Mesenchymal stem cell (in vitro differentiated cells and primary cell): Measurements from ENCODE around the gene UGP2.

Experiments
- DNase-seq: peaks from one replicate; pipeline ENCODE4 v3.0.0-alpha.2; 2013
- H2AFZ ChIP-seq: one replicate; pipeline ENCODE4 v1.6.1; 2013; ENCODE audit warnings: low read depth, mild to moderate bottlenecking, control low read depth, inconsistent platforms, low read length, moderate library complexity
- H2AK5ac ChIP-seq: 2 replicates; pipeline ENCODE4 v1.6.1; 2013; ENCODE audit warnings: low read length, moderate library complexity, mild to moderate bottlenecking, inconsistent platforms; ENCODE audit not compliant: severe bottlenecking
- H2BK120ac ChIP-seq: one replicate; pipeline ENCODE4 v1.6.1; 2013; ENCODE audit warnings: low read depth, mild to moderate bottlenecking, inconsistent platforms, low read length, moderate library complexity
- H2BK12ac ChIP-seq, 2 experiments: one replicate each; pipeline ENCODE4 v1.6.1; 2013; ENCODE audit warnings: inconsistent platforms in 2 of 2, low read length in 2 of 2, mild to moderate bottlenecking in 2 of 2, moderate library complexity in 2 of 2, control low read depth in 1 of 2
- H2BK15ac ChIP-seq: one replicate; pipeline ENCODE4 v1.6.1; 2013; ENCODE audit warnings: mild to moderate bottlenecking, low read depth, inconsistent platforms; ENCODE audit not compliant: poor library complexity, severe bottlenecking
- H2BK5ac ChIP-seq: 2 replicates; pipeline ENCODE4 v1.6.1; 2013; ENCODE audit warnings: low read depth, mild to moderate bottlenecking, low read length, control low read depth, inconsistent platforms; ENCODE audit not compliant: poor library complexity, severe bottlenecking
- H3K14ac ChIP-seq, 2 experiments: one replicate each; pipeline ENCODE4 v1.6.1; 2013; ENCODE audit warnings: inconsistent platforms in 2 of 2, low read length in 2 of 2, control low read depth in 1 of 2, mild to moderate bottlenecking in 1 of 2, moderate library complexity in 1 of 2
- H3K18ac ChIP-seq, 2 experiments: one replicate each; pipeline ENCODE4 v1.6.1; 2013; ENCODE audit warnings: inconsistent platforms in 2 of 2, low read length in 2 of 2, control low read depth in 1 of 2, low read depth in 1 of 2, mild to moderate bottlenecking in 1 of 2
- H3K23ac ChIP-seq, 2 experiments: one replicate each; pipeline ENCODE4 v1.6.1; 2013; ENCODE audit warnings: inconsistent platforms in 2 of 2, low read length in 2 of 2, mild to moderate bottlenecking in 2 of 2, moderate library complexity in 2 of 2, control low read depth in 1 of 2
- H3K27ac ChIP-seq: 2 replicates; pipeline ENCODE4 v1.5.1; 2013; ENCODE audit warnings: mild to moderate bottlenecking, moderate library complexity, low read length, control low read depth, inconsistent platforms; ENCODE audit not compliant: poor library complexity, severe bottlenecking
- H3K27me3 ChIP-seq, 2 experiments: 2 replicates each; pipeline versions ENCODE4 v1.6.1 to v1.7.0; 2013; ENCODE audit warnings: low read length in 2 of 2, mild to moderate bottlenecking in 2 of 2, moderate library complexity in 2 of 2, control low read depth in 1 of 2, inconsistent platforms in 1 of 2; ENCODE audit not compliant: control insufficient read depth in 1 of 2, insufficient read depth in 1 of 2
- H3K36me3 ChIP-seq, 2 experiments: 2 replicates each; pipeline versions ENCODE4 v1.6.1 to v1.7.0; 2013; ENCODE audit warnings: low read length in 2 of 2, control low read depth in 1 of 2, inconsistent platforms in 1 of 2, low read depth in 1 of 2, mild to moderate bottlenecking in 1 of 2; ENCODE audit not compliant: insufficient read depth in 2 of 2, control insufficient read depth in 1 of 2
- H3K4ac ChIP-seq, 2 experiments: one replicate each; pipeline ENCODE4 v1.6.1; 2013; ENCODE audit warnings: inconsistent platforms in 2 of 2, low read length in 2 of 2, mild to moderate bottlenecking in 2 of 2, moderate library complexity in 2 of 2, control low read depth in 1 of 2, low read depth in 1 of 2
- H3K4me1 ChIP-seq: 2 replicates; pipeline ENCODE4 v1.6.1; 2013; ENCODE audit warnings: low read depth, low read length, control low read depth; ENCODE audit not compliant: control insufficient read depth, insufficient read depth
- H3K4me2 ChIP-seq: 2 replicates; pipeline ENCODE4 v1.6.1; 2013; ENCODE audit warnings: low read length, mild to moderate bottlenecking, inconsistent platforms; ENCODE audit not compliant: poor library complexity, severe bottlenecking
- H3K4me3 ChIP-seq, 2 experiments: 2 replicates each; pipeline versions ENCODE4 v1.5.1 to v1.7.0; 2013; ENCODE audit warnings: low read length in 2 of 2, mild to moderate bottlenecking in 2 of 2, control low read depth in 1 of 2, low read depth in 1 of 2; ENCODE audit not compliant: insufficient read depth in 1 of 2
- H3K79me1 ChIP-seq: replicated peaks from 2 replicates; pipeline ENCODE4 v1.6.1; 2013; ENCODE audit warnings: mild to moderate bottlenecking, control low read depth, low read length, inconsistent platforms; ENCODE audit not compliant: poor library complexity, severe bottlenecking
- H3K9ac ChIP-seq: 2 replicates; pipeline ENCODE4 v1.7.0; 2013; ENCODE audit warnings: mild to moderate bottlenecking, low read length, moderate library complexity
- H3K9me3 ChIP-seq: 2 replicates; pipeline ENCODE4 v1.7.0; 2013; ENCODE audit warnings: mild to moderate bottlenecking, low read length; ENCODE audit not compliant: control insufficient read depth
- H4K8ac ChIP-seq: one replicate; pipeline ENCODE4 v1.6.1; 2013; ENCODE audit warnings: inconsistent platforms, mild to moderate bottlenecking, low read length, moderate library complexity
- H4K91ac ChIP-seq: one replicate; pipeline ENCODE4 v1.6.1; 2013; ENCODE audit warnings: mild to moderate bottlenecking, low read length, inconsistent platforms
- WGBS: methylation state at CpG from one replicate; pipeline ENCODE4 v1.1.7; 2013; ENCODE audit warnings: mixed read lengths; 5-methylcytosine and 5-hydroxymethylcytosine counted together

Gene UGP2

DNA sequence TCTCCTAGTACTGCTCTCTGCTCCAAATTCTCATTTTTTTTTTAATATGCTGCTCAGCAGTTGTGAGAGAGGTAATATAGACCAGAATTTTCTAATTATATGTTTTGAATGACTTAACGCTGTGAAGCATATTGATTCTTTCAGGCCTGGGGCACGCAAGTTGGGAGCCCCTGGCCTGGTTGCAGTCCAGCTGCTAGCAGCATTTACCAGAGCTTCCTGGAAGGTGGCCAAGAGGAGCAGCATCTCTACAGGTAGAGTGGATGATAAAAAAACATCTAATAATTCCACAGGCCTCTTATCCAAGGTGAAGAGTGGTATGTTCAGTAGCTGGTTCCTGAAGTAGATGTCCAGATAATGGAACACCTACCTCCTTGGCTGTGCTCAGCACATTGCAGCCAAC is 7.3 kb upstream of the UGP2 start:
- no peak overlapping the region for H4K8ac ChIP-seq
- H2BK12ac ChIP-seq: no peak overlapping the region
- no peak overlapping the region for H3K9ac ChIP-seq
- no peak overlapping the region for H3K23ac ChIP-seq
- H2BK15ac ChIP-seq: no peak overlapping the region
- no peak overlapping the region for H3K4me3 ChIP-seq
- H3K9me3 ChIP-seq: no peaks in the 10 kb centered on the region
- H3K18ac ChIP-seq: no peak overlapping the region
- no peaks in the 10 kb centered on the region for H3K36me3 ChIP-seq
- no peak overlapping the region for H3K4ac ChIP-seq
- DNase-seq: no peak
- no peak overlapping the region for H2AK5ac ChIP-seq
- H2BK5ac ChIP-seq: no peak overlapping the region
- H3K4me1 ChIP-seq: no peaks in the 10 kb centered on the region
- H2AFZ ChIP-seq: no peak overlapping the region
- H3K4me2 ChIP-seq: no peak overlapping the region
- no peaks in the 10 kb centered on the region for H3K27me3 ChIP-seq
- H2BK120ac ChIP-seq: no peak overlapping the region
- no peak overlapping the region for H4K91ac ChIP-seq
- H3K27ac ChIP-seq: no peak overlapping the region
- no peak overlapping the region for H3K14ac ChIP-seq
- H3K79me1 ChIP-seq: no peaks in the 10 kb centered on the region
- 97% methylated on average over 2 of the region's 2 CpGs for WGBS

DNA sequence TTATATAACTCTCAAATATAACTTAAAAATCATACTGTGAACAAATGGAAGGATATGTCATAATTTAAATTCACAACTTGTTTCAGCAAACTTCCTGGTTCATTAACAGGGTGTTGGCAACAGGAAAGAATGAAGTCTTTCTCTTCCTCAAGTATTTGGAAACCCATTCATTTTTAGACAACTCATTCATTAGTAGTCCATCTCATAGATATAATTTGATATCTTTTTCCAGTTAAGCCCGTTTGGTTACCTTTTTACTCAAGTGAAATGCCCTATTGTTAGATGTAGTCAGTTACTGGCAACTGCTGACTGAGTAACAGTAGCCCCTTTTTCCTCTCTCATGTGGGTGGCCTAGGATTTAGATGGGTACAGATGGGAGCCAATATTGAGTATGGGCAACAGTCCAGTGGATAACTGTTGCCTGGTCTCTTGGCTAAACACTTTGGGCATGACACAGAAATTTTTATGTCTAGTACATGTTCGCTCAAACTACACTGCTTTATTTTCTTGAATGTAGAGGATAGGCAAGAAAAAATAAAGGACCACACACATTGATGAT is 4.6 kb upstream of the UGP2 start:
- Histone ChIP-seq H2AK5ac (no peak overlapping the region), H3K18ac (no peak overlapping the region), H2BK120ac (no peak overlapping the region), H3K4me2 (no peak overlapping the region), H3K36me3 (no peaks in the 10 kb centered on the region), H3K4ac (no peak overlapping the region), H3K79me1 (peaks cover 2% of the 10 kb centered on the region), H3K27ac (no peak overlapping the region), H2BK5ac (no peak overlapping the region), H3K9me3 (no peaks in the 10 kb centered on the region), H3K9ac (no peak overlapping the region), H2BK15ac (no peak overlapping the region), H4K8ac (no peak overlapping the region), H3K23ac (no peak overlapping the region), H3K4me1 (peaks cover 2% of the 10 kb centered on the region), H3K27me3 (no peaks in the 10 kb centered on the region), H3K4me3 (no peak overlapping the region), H3K14ac (no peak overlapping the region), H2AFZ (no peak overlapping the region), H4K91ac (no peak overlapping the region), H2BK12ac (no peak overlapping the region)
- WGBS: 91% methylated on average over 1 of the region's 2 CpGs
- DNase-seq: no peak

- H2BK120ac ChIP-seq: peak overlapping the region; percentile 55
- H2AK5ac ChIP-seq: no peak overlapping the region
- H3K14ac ChIP-seq: peak overlapping the region in 1 of 2 experiments; percentile 80
- peak overlapping the region; percentile 64 for H2BK15ac ChIP-seq
- peak overlapping the region; percentile 78 for H4K8ac ChIP-seq
- peak overlapping the region in 1 of 2 experiments; percentile 70 for H3K4ac ChIP-seq
- H2BK12ac ChIP-seq: peak overlapping the region in 1 of 2 experiments; percentile 45
- H3K79me1 ChIP-seq: peaks cover 2% of the 10 kb centered on the region
- H3K36me3 ChIP-seq: no peaks in the 10 kb centered on the region
- H2BK5ac ChIP-seq: no peak overlapping the region
- H2AFZ ChIP-seq: peak overlapping the region; percentile 58
- DNase-seq: peak; percentile 14
- peak overlapping the region; percentile 95 for H3K9ac ChIP-seq
- peak overlapping the region; percentile 86 for H3K4me2 ChIP-seq
- H3K23ac ChIP-seq: no peak overlapping the region
- peak overlapping the region; percentile 67 for H3K27ac ChIP-seq
- H3K4me1 ChIP-seq: peaks cover 2% of the 10 kb centered on the region
- H4K91ac ChIP-seq: no peak overlapping the region
- H3K27me3 ChIP-seq: no peaks in the 10 kb centered on the region
- H3K18ac ChIP-seq: peak overlapping the region; percentile 57 to 72
- WGBS: 4% methylated on average over 21 of the region's 24 CpGs
- H3K9me3 ChIP-seq: no peaks in the 10 kb centered on the region
- peak overlapping the region; percentile 55 to 90 for H3K4me3 ChIP-seq
These were observed 1.5 kb upstream of the UGP2 start for GRCh38 chr2:63840081-63840784.

- whole genome bisulfite sequencing: under 1% methylated on average over 34 of the region's 34 CpGs
- H3K9ac ChIP-seq: peak overlapping the region; percentile 95
- H3K36me3 ChIP-seq: no peaks in the 10 kb centered on the region
- H4K8ac ChIP-seq: peak overlapping the region; percentile 99
- H3K9me3 ChIP-seq: no peaks in the 10 kb centered on the region
- peak overlapping the region; percentile 98 for H2BK120ac ChIP-seq
- H2AFZ ChIP-seq: peak overlapping the region; percentile 70
- H4K91ac ChIP-seq: peak overlapping the region; percentile 99
- H3K23ac ChIP-seq: peak overlapping the region; percentile 29 to 98
- peak overlapping the region; percentile 98 for H2BK5ac ChIP-seq
- peak overlapping the region; percentile 99 to 100 for H3K18ac ChIP-seq
- peak; percentile 98 for DNase-seq
- peak overlapping the region; percentile 91 for H2BK15ac ChIP-seq
- H3K4me1 ChIP-seq: peaks cover 2% of the 10 kb centered on the region
- H2BK12ac ChIP-seq: peak overlapping the region in 1 of 2 experiments; percentile 90
- peak overlapping the region; percentile 73 to 93 for H3K14ac ChIP-seq
- peak overlapping the region; percentile 88 to 90 for H3K4me3 ChIP-seq
- peak overlapping the region; percentile 94 to 97 for H3K4ac ChIP-seq
- H3K79me1 ChIP-seq: peaks cover 2% of the 10 kb centered on the region
- peak overlapping the region; percentile 31 for H2AK5ac ChIP-seq
- H3K4me2 ChIP-seq: peak overlapping the region; percentile 86
- H3K27me3 ChIP-seq: no peaks in the 10 kb centered on the region
- peak overlapping the region; percentile 99 for H3K27ac ChIP-seq
These were observed 877 bp upstream of the UGP2 start for GRCh38 chr2:63840785-63841253.
